HG03442 (cell line): Measurements from ENCODE around the gene CHST4.
"Not testable (repeated sequence)": the region's sequence is repeated elsewhere in the genome, so short reads cannot be mapped to it uniquely, and the experiment has no call there.

Experiments
- ATAC-seq: cut with Tn5 transposase; IDR thresholded peaks from one replicate; pipeline ENCODE4 v1.9.1; 2021; ENCODE audit warnings: mild to moderate bottlenecking, moderate library complexity; ENCODE audit not compliant: unreplicated experiment

CHST4 gene

GRCh38 chr16:71568551-71568950 is 42.3 kb downstream of the CHST4 start:
- ATAC-seq = no peak

- no peak for ATAC-seq
These were observed 43.4 kb downstream of the CHST4 start for GRCh38 chr16:71569621-71570020.

DNA sequence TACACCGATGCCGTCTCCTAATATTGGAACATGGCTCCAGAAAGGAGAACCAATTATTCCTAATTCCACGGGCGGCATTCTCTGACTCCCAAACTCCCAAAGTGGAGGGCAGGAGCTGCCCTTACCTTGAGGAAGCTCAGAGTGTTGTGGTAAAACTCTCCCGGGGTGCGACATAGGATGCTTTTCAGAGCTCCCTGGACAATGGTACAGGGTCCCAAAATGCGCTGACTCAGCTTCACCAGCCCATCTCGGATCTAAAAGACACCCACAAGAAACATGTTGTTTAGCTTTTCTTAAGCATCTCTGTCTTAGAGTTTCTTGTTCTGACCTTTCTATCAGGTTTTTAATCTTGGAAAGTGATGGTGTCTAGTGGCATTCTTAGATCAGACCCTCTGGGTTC is 43.9 kb downstream of the CHST4 start:
- ATAC-seq = no peak

DNA sequence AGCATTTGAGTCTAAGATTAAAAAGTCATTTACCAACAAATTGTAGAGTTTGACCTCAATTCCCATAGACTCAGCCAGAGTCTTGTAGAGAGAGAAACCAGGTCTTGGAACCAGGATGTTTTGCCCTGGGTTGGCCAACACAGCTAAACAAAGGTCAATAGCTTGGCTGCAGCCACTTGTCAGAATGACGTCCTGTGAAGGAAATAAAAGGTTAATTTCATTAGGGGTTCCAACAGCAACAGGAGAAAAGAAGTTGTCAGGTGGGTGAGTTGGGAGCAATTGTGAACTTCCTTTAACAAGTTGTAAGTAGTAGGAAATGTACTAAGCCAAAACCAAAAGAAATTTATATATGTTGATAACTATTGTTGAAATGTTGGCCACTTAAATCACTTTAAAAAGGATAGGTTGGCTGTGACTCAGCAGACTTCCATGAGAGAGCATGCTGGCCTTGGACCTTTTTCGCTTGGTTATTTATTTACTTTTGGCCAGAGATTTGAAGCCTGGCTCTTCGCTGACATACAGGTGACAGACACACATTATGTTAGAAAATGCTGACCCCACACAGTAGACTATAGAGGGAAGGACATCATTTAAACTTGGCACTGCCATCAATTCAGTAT is 46.4 kb downstream of the CHST4 start:
- ATAC-seq = no peak

GRCh38 chr16:71573387-71574094 is 47.3 kb downstream of the CHST4 start:
- ATAC-seq = no peak

- no peak for ATAC-seq
These were observed 48.5 kb downstream of the CHST4 start for GRCh38 chr16:71574702-71575101.

GRCh38 chr16:71576971-71577370 is 50.7 kb downstream of the CHST4 start, which contains the start of gene TAT:
Gene TAT (minus strand): TSS chr16:71577092. CDS start chr16:71576415, 677 bp downstream.
- ATAC-seq = no peak

DNA sequence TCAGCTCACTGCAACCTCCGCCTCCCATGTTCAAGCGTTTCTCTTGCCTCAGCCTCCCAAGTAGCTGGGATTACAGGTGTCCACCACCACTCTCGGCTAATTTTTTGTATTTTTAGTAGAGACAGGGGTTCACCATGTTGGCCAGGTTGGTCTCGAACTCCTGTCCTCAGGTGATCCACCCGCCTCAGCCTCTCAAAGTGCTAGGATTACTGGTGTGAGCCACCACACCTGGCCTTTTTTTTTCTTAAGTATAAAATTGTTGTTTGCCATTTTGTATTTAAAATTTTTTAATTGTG is 56.3 kb downstream of the CHST4 start:
- not testable (repeated sequence) for ATAC-seq

GRCh38 chr16:71584543-71585317 is 58.5 kb downstream of the CHST4 start:
- no peak for ATAC-seq

DNA sequence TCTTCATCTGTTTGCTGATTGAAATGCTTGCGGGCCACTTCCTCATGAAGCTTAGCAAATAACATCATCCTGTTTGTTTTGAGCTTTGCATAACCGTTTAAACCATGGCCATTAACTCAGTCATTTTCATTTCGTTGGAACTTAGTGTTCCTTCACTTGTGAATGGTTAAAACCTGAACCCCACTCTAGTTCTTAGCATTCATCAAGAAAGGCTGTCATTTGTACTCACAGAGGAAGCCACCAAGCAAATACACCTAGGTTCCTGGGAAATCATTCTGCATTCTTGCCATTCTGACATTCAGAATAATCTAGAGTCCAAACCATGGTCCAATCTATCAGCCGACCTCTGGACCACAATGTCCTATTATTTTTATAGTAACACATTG is 59.1 kb downstream of the CHST4 start:
- ATAC-seq = no peak
